Mucosa of descending colon (tissue), 3 donors: ENCODE results near the gene PLCB3. TPM values are rescaled to one million over a fixed set of nuclear protein-coding genes. Genes with fewer than 3 reads are reported as not detected.

Experiments
- ATAC-seq: fragments of 200-7000 bp; cut with Tn5 transposase; one replicate; pipeline ENCODE4 v1.9.1; 2020; ENCODE audit warnings: mild to moderate bottlenecking, moderate library complexity
- DNase-seq, 3 donors: peaks; one replicate each; pipeline ENCODE4 v3.0.0-alpha.2; 2020
- H3K36me3 ChIP-seq: fragments of 200-600 bp; one replicate; pipeline ENCODE4 v1.8.0; 2021; ENCODE audit warnings: low read depth, mild to moderate bottlenecking
- H3K4me1 ChIP-seq: fragments of 200-600 bp; one replicate; pipeline ENCODE4 v1.8.0; 2021; ENCODE audit warnings: low read depth, mild to moderate bottlenecking
- H3K4me3 ChIP-seq: fragments of 200-600 bp; one replicate; pipeline ENCODE4 v1.8.0; 2021; ENCODE audit warnings: mild to moderate bottlenecking
- H3K9me3 ChIP-seq: fragments of 200-600 bp; one replicate; pipeline ENCODE4 v1.8.0; 2021; ENCODE audit warnings: mild to moderate bottlenecking
- intact Hi-C, 2 donors: fragments of 100-400 bp; cut with DNase I in 1 of 2; cut with micrococcal nuclease in 1 of 2; formaldehyde crosslinking; loops; one replicate each; pipeline versions ENCODE4 v1.11.0 to v1.11.1; 2022; cut with DNase I, micrococcal nuclease
- total RNA-seq, 3 donors: library from RNA; stranded (reverse); fragmentation: NEBNext Ultra II Directional in 2 of 3; extraction: Animal tissue kit (Norgen Biotek cat#: 25700) in 2 of 3; gene quantifications; one replicate each; pipeline versions ENCODE4 v1.2.1 to v1.2.4, GENCODE V29; 2021 to 2023
- TF ChIP-seq, protein P1 (sequence below): fragments of 200-600 bp; IDR thresholded peaks from one replicate; pipeline ENCODE4 v1.8.0; 2022; ENCODE audit warnings: antibody characterized with exemption, mild to moderate bottlenecking
- donor health status: DM: no; HTN: no; CAD: no; lungs with moderate emphysema.
- donor health status: DM: no; HTN: no; CAD: no.
- donor health status: DM: no; HTN: yes; CAD: no.

The PLCB3 gene
- total RNA-seq, 3 donors from 2014 or later: 51.1 to 72.1 (median 65.1) TPM

DNA sequence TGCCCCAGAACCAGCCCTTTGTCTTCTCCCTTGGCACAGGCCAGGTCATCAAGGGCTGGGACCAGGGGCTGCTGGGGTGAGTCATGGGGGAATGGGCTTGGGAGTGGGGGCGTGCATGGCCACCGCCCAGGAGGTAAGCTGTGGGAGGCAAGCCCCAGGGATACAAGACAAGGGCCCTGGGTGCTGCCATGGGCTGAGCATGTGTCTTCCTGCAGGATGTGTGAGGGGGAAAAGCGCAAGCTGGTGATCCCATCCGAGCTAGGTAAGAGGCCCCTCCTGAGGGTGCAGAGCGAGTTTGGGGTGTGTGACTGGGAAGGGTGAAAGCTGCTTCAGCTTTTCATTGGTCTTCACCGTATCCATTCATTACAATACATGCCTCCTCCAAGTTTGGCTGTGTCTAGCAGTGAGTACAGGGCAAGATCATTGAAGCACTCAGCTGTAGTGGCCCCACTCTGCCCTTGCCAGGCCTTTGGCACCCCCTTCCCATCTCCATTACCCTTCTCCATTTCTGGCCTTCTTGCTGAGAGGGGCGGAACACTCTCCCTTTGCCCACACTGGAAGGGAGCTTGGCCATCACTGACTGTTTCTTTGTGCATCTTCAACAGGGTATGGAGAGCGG, 8.0 kb upstream of the PLCB3 start:
- DNase-seq (peak in 2 of 3 donors; percentile 28 to 62), ATAC-seq (no peak)
- Histone ChIP-seq H3K9me3 (no peaks in the 10 kb centered on the region), H3K36me3 (no peaks in the 10 kb centered on the region), H3K4me1 (peaks cover 42% of the 10 kb centered on the region), H3K4me3 (no peak overlapping the region)
- TF ChIP-seq, protein P1, sequence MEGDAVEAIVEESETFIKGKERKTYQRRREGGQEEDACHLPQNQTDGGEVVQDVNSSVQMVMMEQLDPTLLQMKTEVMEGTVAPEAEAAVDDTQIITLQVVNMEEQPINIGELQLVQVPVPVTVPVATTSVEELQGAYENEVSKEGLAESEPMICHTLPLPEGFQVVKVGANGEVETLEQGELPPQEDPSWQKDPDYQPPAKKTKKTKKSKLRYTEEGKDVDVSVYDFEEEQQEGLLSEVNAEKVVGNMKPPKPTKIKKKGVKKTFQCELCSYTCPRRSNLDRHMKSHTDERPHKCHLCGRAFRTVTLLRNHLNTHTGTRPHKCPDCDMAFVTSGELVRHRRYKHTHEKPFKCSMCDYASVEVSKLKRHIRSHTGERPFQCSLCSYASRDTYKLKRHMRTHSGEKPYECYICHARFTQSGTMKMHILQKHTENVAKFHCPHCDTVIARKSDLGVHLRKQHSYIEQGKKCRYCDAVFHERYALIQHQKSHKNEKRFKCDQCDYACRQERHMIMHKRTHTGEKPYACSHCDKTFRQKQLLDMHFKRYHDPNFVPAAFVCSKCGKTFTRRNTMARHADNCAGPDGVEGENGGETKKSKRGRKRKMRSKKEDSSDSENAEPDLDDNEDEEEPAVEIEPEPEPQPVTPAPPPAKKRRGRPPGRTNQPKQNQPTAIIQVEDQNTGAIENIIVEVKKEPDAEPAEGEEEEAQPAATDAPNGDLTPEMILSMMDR: no peak
- intact Hi-C loops: loop anchor here in 1 of 2 donors (10.0 kb wide), 1 partner anchor 59 kb away; the partner anchor contains the start of gene STIP1

DNA sequence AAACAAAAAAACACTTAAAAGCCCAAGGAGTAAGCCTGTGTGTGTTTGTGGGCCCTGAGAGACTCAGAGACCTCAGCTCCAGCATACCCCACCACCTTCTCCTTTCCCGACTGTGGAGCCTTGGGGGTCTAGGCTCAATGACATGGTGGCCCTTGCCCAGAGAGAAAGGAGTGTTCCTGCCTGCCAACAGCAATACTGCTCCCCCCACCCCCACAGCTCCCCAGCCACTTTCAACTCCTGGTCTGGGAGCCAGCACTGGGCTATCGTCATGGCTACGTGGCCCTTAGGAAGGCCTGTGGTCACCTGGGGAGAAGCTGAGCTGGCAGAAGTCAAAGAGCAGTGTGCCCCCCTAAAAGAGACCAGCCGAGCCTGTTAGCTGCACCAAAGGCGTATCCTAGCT, 7.2 kb upstream of the PLCB3 start:
- DNase-seq (peak in 1 of 3 donors; percentile 24), ATAC-seq (no peak)
- H3K36me3 ChIP-seq: no peaks in the 10 kb centered on the region
- intact Hi-C loops: loop anchor here in 1 of 2 donors (10.0 kb wide), 1 partner anchor 59 kb away; the partner anchor contains the start of gene STIP1
- TF ChIP-seq, protein P1: no peak
- peaks cover 35% of the 10 kb centered on the region for H3K4me1 ChIP-seq
- no peaks in the 10 kb centered on the region for H3K9me3 ChIP-seq
- no peak overlapping the region for H3K4me3 ChIP-seq

DNA sequence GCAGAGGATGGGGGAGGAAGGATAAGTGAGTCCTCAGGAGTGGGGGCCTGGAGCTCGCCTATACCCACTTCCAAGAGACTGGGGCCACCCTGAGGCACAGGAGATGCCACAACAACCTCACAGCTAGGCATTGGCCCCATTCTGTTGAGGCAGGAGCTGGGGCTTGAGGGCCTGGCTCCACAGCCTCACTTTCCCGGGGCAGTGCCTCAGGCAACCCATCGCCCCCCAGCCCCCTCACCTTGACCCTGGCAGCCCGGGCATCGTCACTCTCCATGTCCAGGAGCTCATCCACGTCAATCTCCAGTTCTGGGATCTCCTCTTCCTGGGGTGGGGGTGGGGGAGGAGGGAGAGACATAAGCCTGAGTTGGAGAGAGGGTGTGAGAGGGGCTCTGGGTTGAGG, 6.4 kb upstream of the PLCB3 start:
- ATAC-seq (no peak), DNase-seq (peak in 1 of 3 donors; percentile 20)
- TF ChIP-seq, protein P1: no peak
- intact Hi-C loops: loop anchor here in 1 of 2 donors (10.0 kb wide), 1 partner anchor 60 kb away; the partner anchor contains the start of gene STIP1
- Histone ChIP-seq H3K4me3 (no peak overlapping the region), H3K4me1 (peaks cover 26% of the 10 kb centered on the region), H3K9me3 (no peaks in the 10 kb centered on the region), H3K36me3 (no peaks in the 10 kb centered on the region)

GRCh38 chr11:64245401-64245796, 5.9 kb upstream of the PLCB3 start:
- TF ChIP-seq, protein P1: no peak
- intact Hi-C loops: loop anchor here in 1 of 2 donors (10.0 kb wide), 1 partner anchor 61 kb away; the partner anchor contains the start of gene STIP1
- DNase-seq (peak; percentile 74 to 85 (median 76)), ATAC-seq (no peak)
- Histone ChIP-seq H3K4me1 (peaks cover 24% of the 10 kb centered on the region), H3K4me3 (peak overlapping the region; percentile 44), H3K36me3 (no peaks in the 10 kb centered on the region), H3K9me3 (no peaks in the 10 kb centered on the region)

DNA sequence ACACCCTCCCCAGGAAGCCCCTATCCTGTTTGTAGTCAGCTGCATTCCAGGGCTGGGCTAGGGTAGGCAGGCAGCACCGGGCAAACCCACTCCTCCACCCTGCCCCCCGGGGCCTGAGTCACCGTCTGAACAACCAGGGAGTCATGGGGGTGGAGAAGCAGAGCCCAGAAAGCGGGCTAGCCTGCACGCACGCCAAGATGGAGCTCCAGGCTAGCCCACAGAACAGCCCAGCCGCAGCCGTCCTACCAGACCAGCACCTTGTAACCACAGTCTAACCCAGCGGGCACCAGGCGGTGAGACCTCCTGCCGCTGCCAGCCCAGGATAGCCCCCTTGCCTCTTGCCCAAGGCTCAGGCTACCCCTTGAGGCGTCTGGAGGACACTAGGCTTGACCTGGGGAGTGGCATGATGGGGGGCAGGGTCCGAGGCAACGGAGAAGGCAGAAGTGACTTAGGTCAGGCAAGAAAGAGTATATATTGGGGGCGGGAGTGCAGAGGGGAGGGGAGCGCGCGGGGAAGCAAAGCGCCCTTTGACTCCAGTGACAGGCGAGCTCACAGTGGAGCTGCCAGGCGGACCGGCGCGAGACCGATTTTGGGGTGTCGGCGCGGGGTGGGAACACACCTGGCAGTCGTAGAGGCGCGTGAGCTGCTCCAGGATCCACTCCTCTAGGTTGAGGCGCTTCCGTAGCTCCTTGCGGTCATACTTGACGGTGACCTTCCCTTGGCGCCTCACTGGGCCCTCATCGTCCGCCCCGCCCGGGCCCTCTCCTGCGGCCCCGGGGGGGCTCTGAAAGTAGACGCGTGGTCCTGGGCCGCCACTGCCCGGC, 5.3 kb upstream of the PLCB3 start:
- H3K36me3 ChIP-seq: no peaks in the 10 kb centered on the region
- TF ChIP-seq, protein P1: no peak
- peaks cover 30% of the 10 kb centered on the region for H3K4me1 ChIP-seq
- H3K9me3 ChIP-seq: no peaks in the 10 kb centered on the region
- intact Hi-C loops: loop anchor here in 1 of 2 donors (10.0 kb wide), 1 partner anchor 61 kb away; the partner anchor contains the start of gene STIP1
- DNase-seq (peak; percentile 76 to 89 (median 81)), ATAC-seq (peak; percentile 4)
- peak overlapping the region; percentile 44 for H3K4me3 ChIP-seq
